WI38 (cell line): ENCODE data around the gene TBC1D10B.

Experiments used
- H3K4me3 ChIP-seq: 2 replicates; pipeline ENCODE4 v1.5.1; 2011; ENCODE audit warnings: low read depth, mild to moderate bottlenecking, control low read depth, low read length
- TF ChIP-seq, protein P1 (sequence below): IDR thresholded peaks from 2 replicates; pipeline ENCODE4 v1.5.1; 2012; ENCODE audit warnings: low read depth, mild to moderate bottlenecking, control low read depth, low read length

The TBC1D10B gene

DNA sequence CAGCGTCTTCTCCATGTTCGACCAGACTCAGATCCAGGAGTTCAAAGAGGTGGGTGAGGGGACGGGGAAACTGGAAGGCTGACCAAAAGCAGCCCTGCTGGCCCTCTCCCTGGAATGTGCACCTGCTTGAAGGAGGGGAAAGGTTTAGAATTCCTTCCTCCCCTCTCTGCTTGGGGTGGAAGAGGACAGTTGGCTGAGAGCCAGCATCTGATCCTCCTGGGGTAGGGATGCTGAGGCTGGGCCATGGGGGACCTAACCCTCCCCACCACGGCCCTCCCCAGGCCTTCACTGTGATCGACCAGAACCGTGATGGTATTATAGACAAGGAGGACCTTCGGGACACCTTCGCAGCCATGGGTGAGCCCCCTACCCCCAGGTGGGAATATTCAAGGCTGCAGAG is 5.6 kb upstream of the TBC1D10B start:
- TF ChIP-seq, protein P1, sequence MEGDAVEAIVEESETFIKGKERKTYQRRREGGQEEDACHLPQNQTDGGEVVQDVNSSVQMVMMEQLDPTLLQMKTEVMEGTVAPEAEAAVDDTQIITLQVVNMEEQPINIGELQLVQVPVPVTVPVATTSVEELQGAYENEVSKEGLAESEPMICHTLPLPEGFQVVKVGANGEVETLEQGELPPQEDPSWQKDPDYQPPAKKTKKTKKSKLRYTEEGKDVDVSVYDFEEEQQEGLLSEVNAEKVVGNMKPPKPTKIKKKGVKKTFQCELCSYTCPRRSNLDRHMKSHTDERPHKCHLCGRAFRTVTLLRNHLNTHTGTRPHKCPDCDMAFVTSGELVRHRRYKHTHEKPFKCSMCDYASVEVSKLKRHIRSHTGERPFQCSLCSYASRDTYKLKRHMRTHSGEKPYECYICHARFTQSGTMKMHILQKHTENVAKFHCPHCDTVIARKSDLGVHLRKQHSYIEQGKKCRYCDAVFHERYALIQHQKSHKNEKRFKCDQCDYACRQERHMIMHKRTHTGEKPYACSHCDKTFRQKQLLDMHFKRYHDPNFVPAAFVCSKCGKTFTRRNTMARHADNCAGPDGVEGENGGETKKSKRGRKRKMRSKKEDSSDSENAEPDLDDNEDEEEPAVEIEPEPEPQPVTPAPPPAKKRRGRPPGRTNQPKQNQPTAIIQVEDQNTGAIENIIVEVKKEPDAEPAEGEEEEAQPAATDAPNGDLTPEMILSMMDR: no peak
- H3K4me3 ChIP-seq: no peak overlapping the region

DNA sequence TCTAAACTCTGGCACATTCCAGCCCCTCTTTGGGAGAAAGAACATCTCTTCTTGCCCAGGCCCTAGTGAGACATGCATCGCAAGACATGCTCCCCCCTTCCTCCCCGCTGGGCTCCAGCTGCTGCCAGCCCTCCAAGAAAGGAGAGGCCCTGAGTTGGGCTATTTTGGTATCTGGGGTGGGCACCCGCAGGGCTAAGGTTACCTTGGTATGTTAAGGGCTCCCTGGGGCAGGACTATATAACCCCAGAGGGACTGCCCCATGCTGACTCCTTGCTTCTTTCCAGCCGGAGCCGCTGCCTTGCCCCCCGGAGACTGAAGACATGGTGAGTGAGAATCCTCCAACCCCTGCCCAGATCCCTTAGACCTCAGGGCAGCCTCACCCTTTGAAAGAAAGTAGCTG is 4.2 kb upstream of the TBC1D10B start, which contains the start of gene MYL11:
Gene MYL11 (plus strand): TSS at position 265 of the 400 bp plus-strand sequence. CDS start 56 bp downstream, at position 321.
- H3K4me3 ChIP-seq: no peak within 1 kb of the TSS
- TF ChIP-seq, protein P1: no peak

DNA sequence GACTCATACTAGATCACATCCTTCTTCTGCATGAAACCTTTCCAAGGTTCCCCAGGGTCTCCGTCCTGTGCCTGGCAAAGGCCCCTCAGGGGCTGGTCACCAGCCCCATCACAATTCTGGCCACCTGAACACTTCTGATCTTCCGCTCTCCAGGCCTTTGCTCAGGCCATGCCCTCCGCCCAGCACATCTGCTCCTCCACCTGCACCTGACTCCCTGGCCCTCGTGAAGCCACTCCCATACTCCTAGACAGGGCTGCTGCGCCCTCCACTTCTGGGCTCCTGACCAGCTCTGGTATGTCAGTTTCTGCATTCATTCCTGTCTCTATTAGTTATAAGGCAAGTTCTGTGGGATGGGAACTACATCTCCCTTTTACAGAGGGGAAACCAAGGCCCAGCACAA is 2.4 kb upstream of the TBC1D10B start:
- no peak overlapping the region for H3K4me3 ChIP-seq
- TF ChIP-seq, protein P1: no peak

DNA sequence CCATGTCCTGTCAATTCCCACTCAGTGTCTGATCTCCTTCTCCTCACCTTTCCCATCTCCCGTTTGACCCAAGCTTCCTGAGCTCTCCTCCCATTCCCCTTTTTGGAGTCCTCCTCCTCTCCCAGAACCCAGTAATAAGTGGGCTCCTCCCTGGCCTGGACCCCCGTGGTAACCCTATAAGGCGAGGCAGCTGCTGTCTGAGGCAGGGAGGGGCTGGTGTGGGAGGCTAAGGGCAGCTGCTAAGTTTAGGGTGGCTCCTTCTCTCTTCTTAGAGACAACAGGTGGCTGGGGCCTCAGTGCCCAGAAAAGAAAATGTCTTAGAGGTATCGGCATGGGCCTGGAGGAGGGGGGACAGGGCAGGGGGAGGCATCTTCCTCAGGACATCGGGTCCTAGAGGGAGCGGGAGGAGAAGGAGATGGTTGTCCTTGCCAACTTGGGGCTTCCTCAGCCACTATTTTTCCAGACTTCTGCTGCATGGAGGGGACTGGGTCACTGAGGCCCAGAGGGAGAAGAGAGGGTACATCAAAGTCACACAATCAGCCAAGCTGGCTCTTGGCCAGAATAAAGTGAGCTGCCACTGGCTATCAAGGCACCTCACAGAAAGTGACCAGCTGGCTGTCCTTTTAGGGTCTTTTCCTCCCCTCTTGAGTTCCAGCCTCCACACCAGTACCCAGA is 1.9 kb upstream of the TBC1D10B start:
- TF ChIP-seq, protein P1: no peak
- H3K4me3 ChIP-seq: no peak overlapping the region

DNA sequence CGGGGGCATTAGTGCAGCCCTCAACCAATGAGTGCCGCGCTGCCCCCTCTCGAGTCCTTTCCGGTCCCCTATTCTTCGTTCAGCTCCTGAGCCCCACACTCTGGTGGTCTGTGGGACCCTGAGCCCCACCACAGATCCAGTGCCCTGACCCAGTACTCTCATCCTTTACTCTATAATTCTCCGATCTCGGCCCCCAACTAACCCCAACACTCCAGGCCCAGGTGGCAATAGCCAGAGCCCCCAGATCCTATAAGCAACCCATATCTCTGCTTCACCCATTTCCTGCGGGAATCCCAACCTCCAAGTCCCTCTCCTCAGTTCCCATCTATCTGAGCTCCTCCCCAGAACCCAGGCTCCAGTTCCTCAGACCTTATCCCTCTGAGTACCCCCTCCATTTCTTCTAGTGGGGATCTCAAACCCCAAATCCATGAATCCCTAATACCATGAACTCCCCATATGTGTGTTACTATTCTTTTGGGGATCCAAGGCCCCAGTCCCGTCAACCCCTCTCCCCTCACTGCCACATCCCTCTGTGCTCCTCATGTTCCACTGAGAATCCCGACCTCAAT is 1.0 kb upstream of the TBC1D10B start:
- TF ChIP-seq, protein P1: no peak
- H3K4me3 ChIP-seq: peak overlapping the region; percentile 60

DNA sequence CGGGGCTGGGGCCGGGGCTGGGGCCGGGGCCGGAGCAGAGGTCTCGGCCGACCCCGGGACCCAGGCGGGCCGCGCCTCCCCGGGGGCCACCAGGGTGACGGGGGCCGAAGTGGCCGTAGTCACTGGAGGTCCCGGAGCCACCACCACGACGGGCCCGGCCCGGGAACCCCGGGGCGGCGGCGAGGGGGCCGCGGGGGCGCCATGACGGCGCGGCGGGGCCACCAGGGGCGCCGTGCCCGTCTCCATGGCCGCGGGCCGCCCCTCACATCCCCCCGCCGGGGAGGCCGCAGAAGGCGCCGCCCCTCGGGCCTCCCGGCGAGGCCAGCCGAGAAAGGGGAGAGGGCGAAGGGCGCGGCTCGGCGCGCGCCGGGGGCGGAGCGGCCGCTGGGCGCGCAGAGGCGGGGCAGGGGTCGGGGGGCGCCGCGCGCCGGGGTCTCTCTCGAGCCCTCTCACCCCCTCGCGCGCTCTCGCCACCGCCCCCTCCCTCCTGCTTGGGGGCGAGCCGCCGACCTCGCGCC is 297 bp downstream of the TBC1D10B start:
- TF ChIP-seq, protein P1: no peak

More for the DNA sequence above, 297 bp downstream of the TBC1D10B start:
- H3K4me3 ChIP-seq: peak overlapping the region; percentile 88
